Fibroblast of skin of right biceps (primary cell): ENCODE results near the gene PPP6R2.
"Not testable (repeated sequence)": the region's sequence is repeated elsewhere in the genome, so short reads cannot be mapped to it uniquely, and the experiment has no call there.

ENCODE experiments used
- DNase-seq: peaks from one replicate; pipeline ENCODE4 v3.0.0-alpha.2; 2013

The PPP6R2 gene

GRCh38 chr22:50403701-50404101 lies 60.6 kb downstream of the PPP6R2 start:
- DNase-seq = peak; percentile 8

GRCh38 chr22:50406416-50407170 lies 63.5 kb downstream of the PPP6R2 start:
- no peak for DNase-seq

- no peak for DNase-seq
Observed at GRCh38 chr22:50408311-50408710, 65.2 kb downstream of the PPP6R2 start.

GRCh38 chr22:50408954-50409353 lies 65.8 kb downstream of the PPP6R2 start:
- DNase-seq = not testable (repeated sequence)

- no peak for DNase-seq
Observed at GRCh38 chr22:50414476-50415248, 71.5 kb downstream of the PPP6R2 start.

- no peak for DNase-seq
Observed at GRCh38 chr22:50415426-50415825, 72.3 kb downstream of the PPP6R2 start.

GRCh38 chr22:50416996-50417395 lies 73.9 kb downstream of the PPP6R2 start:
- no peak for DNase-seq

- DNase-seq = peak; percentile 56
Observed at GRCh38 chr22:50417411-50418210, 74.5 kb downstream of the PPP6R2 start.

GRCh38 chr22:50418624-50419023 lies 75.5 kb downstream of the PPP6R2 start:
- DNase-seq = no peak

- no peak for DNase-seq
Observed at GRCh38 chr22:50419116-50419515, 76.0 kb downstream of the PPP6R2 start.

- no peak for DNase-seq
Observed at GRCh38 chr22:50420015-50420414, 76.9 kb downstream of the PPP6R2 start.

- no peak for DNase-seq
Observed at GRCh38 chr22:50420581-50420980, 77.5 kb downstream of the PPP6R2 start.

- DNase-seq = no peak
Observed at GRCh38 chr22:50422046-50422445, 78.9 kb downstream of the PPP6R2 start.

- DNase-seq = no peak
Observed at GRCh38 chr22:50422961-50423815, 80.1 kb downstream of the PPP6R2 start.

- no peak for DNase-seq
Observed at GRCh38 chr22:50423956-50424355, 80.8 kb downstream of the PPP6R2 start.

GRCh38 chr22:50425179-50425916 lies 82.2 kb downstream of the PPP6R2 start:
- no peak for DNase-seq

- DNase-seq = no peak
Observed at GRCh38 chr22:50432131-50432876, 89.2 kb downstream of the PPP6R2 start.

GRCh38 chr22:50432877-50433510 lies 89.9 kb downstream of the PPP6R2 start:
- not testable (repeated sequence) for DNase-seq

- no peak for DNase-seq
Observed at GRCh38 chr22:50434849-50435248, 91.7 kb downstream of the PPP6R2 start.

GRCh38 chr22:50435291-50436014 lies 92.3 kb downstream of the PPP6R2 start:
- DNase-seq = no peak
